Peyer's patch (tissue), 4 donors: ENCODE data around the gene DIP2B. TPM values are rescaled to one million over a fixed set of nuclear protein-coding genes. Genes with fewer than 3 reads are reported as not detected.

ENCODE experiments used
- DNase-seq, 3 donors: peaks; one replicate each; pipeline ENCODE4 v3.0.0-alpha.2; 2017 to 2019
- H3K27ac ChIP-seq, 4 donors: fragments of 200-600 bp; sonication (generic); one replicate each; pipeline ENCODE4 v1.5.1; 2016 to 2019
- H3K27me3 ChIP-seq, 2 donors: fragments of 200-600 bp; sonication (generic); one replicate each; pipeline ENCODE4 v1.5.1; 2019
- H3K36me3 ChIP-seq, 3 donors: fragments of 200-600 bp; sonication (generic); one replicate each; pipeline ENCODE4 v1.5.1; 2016 to 2019
- H3K4me1 ChIP-seq, 4 donors: fragments of 200-600 bp; sonication (generic); one replicate each; pipeline ENCODE4 v1.5.1; 2016 to 2019
- H3K4me3 ChIP-seq, 4 donors: fragments of 200-600 bp; sonication (generic); 1 replicate in 3 of 4; 2 replicates in 1 of 4; pipeline ENCODE4 v1.5.1; 2016 to 2019; ENCODE audit warnings: mild to moderate bottlenecking in 1 of 4
- H3K9me3 ChIP-seq, 4 donors: fragments of 200-600 bp; sonication (generic); one replicate each; pipeline ENCODE4 v1.5.1; 2016 to 2019; ENCODE audit warnings: mild to moderate bottlenecking in 1 of 4
- POLR2A ChIP-seq, 2 donors: fragments of 450-650 bp; IDR thresholded peaks; one replicate each; pipeline ENCODE4 v1.5.1; 2017; ENCODE audit warnings: antibody characterized with exemption in 2 of 2, mild to moderate bottlenecking in 2 of 2, moderate library complexity in 2 of 2
- total RNA-seq, 4 donors: library from RNA; depleted of rRNA; stranded (reverse); fragments of >200 nt; gene quantifications; one replicate each; pipeline ENCODE4 v1.1.0, GENCODE V29; 2016
- TF ChIP-seq, protein P1 (sequence below), 6 experiments: fragments of 450-650 bp in 4 of 6; fragments of 200-600 bp in 2 of 6; sonication (generic) in 1 of 6; IDR thresholded peaks; one replicate each; pipeline ENCODE4 v1.5.1; 2017 to 2019; ENCODE audit warnings: antibody characterized with exemption in 6 of 6, mild to moderate bottlenecking in 3 of 6, moderate library complexity in 1 of 6

Gene DIP2B
- total RNA-seq, 4 donors from 2014 or later: 28.0 to 73.4 (median 42.5) TPM

DNA sequence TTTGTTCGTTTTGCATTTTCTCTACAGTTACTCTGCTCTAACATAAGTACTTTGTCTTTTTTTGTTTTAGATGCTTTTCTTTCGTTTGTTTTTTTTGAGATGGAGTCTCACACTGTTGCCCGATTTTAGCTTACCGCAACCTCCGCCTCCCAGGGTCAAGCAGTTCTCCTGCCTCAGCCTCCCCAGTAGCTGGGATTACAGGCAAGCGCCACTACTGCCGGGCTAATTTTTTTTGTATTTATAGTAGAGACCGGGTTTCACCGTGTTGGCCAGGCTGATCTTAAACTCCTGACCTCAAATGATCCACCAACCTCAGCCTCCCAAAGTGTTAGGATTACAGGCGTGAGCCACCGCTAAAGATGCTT is 2.7 kb downstream of the DIP2B start:
- H3K4me1 ChIP-seq: peaks cover 0 to 35% (median 18%) of the 10 kb centered on the region in 4 donors
- H3K4me3 ChIP-seq: no peak overlapping the region
- TF ChIP-seq, protein P1, sequence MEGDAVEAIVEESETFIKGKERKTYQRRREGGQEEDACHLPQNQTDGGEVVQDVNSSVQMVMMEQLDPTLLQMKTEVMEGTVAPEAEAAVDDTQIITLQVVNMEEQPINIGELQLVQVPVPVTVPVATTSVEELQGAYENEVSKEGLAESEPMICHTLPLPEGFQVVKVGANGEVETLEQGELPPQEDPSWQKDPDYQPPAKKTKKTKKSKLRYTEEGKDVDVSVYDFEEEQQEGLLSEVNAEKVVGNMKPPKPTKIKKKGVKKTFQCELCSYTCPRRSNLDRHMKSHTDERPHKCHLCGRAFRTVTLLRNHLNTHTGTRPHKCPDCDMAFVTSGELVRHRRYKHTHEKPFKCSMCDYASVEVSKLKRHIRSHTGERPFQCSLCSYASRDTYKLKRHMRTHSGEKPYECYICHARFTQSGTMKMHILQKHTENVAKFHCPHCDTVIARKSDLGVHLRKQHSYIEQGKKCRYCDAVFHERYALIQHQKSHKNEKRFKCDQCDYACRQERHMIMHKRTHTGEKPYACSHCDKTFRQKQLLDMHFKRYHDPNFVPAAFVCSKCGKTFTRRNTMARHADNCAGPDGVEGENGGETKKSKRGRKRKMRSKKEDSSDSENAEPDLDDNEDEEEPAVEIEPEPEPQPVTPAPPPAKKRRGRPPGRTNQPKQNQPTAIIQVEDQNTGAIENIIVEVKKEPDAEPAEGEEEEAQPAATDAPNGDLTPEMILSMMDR (IDR thresholded peaks at IDR 0.05): no peak
- TF ChIP-seq POLR2A (IDR thresholded peaks at IDR 0.05): no peak
- no peak for DNase-seq
- peak overlapping the region in 1 of 4 donors; percentile 17 for H3K27ac ChIP-seq
- no peaks in the 10 kb centered on the region for H3K36me3 ChIP-seq
- H3K9me3 ChIP-seq: no peaks in the 10 kb centered on the region
- no peaks in the 10 kb centered on the region for H3K27me3 ChIP-seq

DNA sequence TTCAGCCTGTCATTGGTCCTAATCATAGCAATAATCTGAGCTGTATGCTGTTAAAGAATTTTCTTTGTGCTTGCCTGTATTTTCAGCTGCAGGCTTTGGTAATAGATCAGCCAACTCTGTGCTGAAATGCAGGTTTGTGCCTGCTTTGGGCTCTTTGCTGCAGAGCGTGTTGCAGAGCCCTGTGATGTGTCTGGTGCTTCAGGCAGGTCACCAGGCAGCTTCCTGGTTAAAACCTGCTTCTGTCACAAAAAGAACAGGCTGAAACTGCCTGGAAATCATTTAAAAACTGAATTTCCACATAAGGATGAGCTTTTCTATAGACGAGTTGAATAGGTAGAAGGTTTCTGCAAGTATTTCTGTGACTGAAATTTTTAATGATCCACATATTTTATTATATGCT is 3.1 kb downstream of the DIP2B start:
- H3K27ac ChIP-seq: no peak overlapping the region

DNA sequence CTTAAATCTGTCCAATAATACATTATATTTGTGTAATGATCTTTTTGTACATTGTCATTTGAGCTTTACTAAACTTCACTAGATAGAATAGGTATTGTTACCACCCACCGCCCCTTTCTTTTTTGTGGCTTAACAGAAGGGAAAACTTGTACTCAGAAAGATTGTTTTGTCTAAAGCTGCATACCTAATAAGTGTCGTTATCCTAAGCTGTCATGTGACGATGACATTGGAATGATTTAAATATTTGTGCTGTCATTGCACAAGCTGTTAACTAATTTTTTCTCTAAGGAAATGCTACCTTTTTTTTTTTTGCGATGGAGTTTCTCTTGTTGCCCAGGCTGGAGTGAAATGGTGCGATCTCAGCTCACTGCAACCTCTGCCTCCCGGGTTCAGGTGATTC is 3.6 kb downstream of the DIP2B start:
- Histone ChIP-seq H3K27ac (peak overlapping the region in 1 of 4 donors; percentile 44), H3K4me1 (peaks cover 0 to 35% (median 18%) of the 10 kb centered on the region in 4 donors)
- no peak for DNase-seq

More for the DNA sequence above, 3.1 kb downstream of the DIP2B start:
- DNase-seq: no peak
- TF ChIP-seq POLR2A (IDR thresholded peaks at IDR 0.05): no peak
- TF ChIP-seq, protein P1 (IDR thresholded peaks at IDR 0.05): no peak
- no peak overlapping the region for H3K4me3 ChIP-seq
- no peaks in the 10 kb centered on the region for H3K36me3 ChIP-seq
- no peaks in the 10 kb centered on the region for H3K27me3 ChIP-seq
- no peaks in the 10 kb centered on the region for H3K9me3 ChIP-seq
- H3K4me1 ChIP-seq: peaks cover 0 to 35% (median 18%) of the 10 kb centered on the region in 4 donors

DNA sequence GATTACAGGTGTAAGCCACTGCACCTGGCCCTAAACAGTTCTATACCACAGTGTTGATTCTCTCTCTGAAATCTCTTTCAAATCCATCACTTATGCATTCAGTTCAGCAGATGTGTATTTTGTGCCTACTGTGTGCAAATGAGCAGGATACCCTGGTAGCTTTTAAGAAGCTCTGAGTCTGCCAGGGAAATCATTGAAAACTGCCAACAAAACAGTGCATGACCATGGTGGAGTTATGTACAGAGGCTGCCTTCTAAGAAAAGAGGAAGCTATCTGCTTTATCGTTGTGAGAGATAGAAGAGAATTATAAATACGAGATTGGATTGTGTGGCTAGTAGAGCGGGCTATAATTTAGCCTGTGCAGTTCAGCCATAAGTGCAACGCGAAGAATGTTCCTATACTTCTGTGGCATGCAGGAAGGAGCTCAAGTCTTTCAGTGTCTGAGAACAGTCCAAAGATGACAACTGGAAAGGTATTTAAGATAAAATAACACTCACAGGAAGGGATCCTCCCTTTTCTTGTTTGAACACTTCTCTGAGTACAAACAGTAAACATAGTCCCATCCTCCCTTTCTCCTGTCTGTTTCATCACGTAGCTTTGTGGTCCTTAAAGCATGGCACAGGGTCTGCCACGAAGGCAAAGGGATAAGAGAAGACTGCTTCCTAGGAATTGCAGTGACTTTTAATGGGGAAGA is 4.3 kb downstream of the DIP2B start:
- Histone ChIP-seq H3K36me3 (no peaks in the 10 kb centered on the region), H3K27ac (peak overlapping the region in 1 of 4 donors; percentile 44), H3K9me3 (no peaks in the 10 kb centered on the region), H3K27me3 (no peaks in the 10 kb centered on the region), H3K4me1 (peaks cover 2 to 37% (median 19%) of the 10 kb centered on the region in 4 donors), H3K4me3 (no peak overlapping the region)
- TF ChIP-seq, protein P1 (IDR thresholded peaks at IDR 0.05): no peak
- no peak for TF ChIP-seq POLR2A (IDR thresholded peaks at IDR 0.05)
- DNase-seq: no peak

More for the DNA sequence above, 3.6 kb downstream of the DIP2B start:
- Histone ChIP-seq H3K4me3 (no peak overlapping the region), H3K36me3 (no peaks in the 10 kb centered on the region), H3K9me3 (no peaks in the 10 kb centered on the region), H3K27me3 (no peaks in the 10 kb centered on the region)
- no peak for TF ChIP-seq POLR2A (IDR thresholded peaks at IDR 0.05)
- TF ChIP-seq, protein P1 (IDR thresholded peaks at IDR 0.05): no peak

DNA sequence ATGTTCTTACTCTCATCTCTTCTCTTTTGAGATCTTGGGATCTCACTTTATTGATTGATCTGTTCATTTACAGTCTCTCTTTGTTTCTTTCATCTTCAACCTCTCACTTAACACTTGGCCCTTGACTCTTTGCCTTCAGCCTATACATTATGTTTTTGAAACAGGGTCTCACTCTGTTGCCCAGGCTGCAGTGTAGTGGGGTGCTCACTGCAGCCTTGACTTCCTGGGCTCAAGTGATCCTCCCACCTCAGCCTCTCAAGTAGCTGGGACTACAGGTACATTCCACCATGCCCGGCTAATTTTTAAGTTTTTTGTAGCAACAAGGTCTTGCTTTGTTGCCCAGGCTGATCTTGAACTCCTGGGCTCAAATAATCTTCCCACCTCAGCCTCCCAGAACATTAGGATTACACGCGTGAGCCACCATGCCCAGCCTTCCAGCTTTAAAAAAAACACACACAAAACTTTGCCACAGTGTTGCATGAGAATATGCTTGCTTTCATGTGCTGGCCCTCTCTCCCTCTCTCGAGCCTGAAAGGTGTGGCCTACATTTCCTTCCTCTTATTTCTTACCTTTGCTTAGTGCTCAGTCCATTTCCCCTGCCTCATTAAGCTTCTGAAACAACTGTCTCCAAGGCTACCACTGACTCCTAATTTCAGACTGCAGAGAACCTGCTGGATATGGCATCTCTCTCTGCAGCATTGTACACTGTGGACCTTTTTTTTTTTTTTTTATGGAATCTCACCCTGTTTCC is 9.9 kb downstream of the DIP2B start:
- peaks cover under 1 to 43% (median 24%) of the 10 kb centered on the region in 4 donors for H3K4me1 ChIP-seq
- H3K9me3 ChIP-seq: no peaks in the 10 kb centered on the region
- no peaks in the 10 kb centered on the region for H3K27me3 ChIP-seq
- DNase-seq: peak in 1 of 3 donors; percentile 50
- TF ChIP-seq, protein P1 (IDR thresholded peaks at IDR 0.05): no peak
- H3K4me3 ChIP-seq: no peak overlapping the region
- peak overlapping the region in 1 of 4 donors; percentile 55 for H3K27ac ChIP-seq
- H3K36me3 ChIP-seq: no peaks in the 10 kb centered on the region
